Measurements from ENCODE around the gene HSPA8.
A peak's percentile ranks its signal among the peaks of the same experiment; 100 is the strongest.
"Not testable (repeated sequence)": the region's sequence is repeated elsewhere in the genome, so short reads cannot be mapped to it uniquely, and the experiment has no call there.

The HSPA8 gene

DNA sequence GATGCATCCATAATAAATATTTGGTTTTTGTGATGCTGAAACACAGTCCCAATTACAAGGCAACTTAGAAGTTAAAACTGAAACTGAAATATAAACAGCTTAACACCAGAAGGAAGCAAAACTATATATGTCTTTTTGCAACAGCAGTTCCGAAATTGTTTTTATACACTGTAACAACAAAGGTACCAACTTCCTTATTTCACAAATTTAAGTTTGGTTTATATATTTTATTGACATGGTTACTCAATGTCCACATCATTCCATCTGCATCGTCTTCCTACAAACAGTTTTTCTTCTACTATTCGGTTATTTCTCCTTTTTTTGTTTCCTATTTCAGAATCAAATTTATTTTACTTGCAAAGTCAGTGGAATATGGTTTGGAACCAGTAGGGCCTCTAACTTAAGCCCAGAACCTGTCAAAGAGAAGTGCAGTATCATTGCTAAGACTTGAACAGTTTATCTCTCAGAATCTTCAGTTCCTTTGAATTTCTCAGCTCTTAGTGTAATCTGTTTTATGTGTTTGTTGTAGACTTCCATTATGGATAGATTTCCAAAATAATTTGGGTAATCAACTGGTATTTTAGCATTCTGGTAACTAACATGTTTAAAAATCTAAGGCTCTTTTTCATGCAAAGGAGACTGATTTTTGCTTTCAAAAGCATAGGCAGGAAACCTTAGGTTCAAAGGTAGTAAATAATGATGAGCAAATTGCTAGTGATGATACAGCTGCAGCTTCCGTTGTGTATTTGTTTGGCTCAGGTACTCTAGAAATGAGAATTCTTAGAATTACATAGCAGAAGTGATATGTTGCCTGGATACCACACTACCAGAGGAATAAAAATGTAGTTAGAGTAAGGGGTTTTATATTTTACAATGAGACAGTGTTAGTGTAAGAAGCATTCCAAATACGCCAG is 8.2 kb upstream of the HSPA8 start:
- no peak for DNase-seq

DNA sequence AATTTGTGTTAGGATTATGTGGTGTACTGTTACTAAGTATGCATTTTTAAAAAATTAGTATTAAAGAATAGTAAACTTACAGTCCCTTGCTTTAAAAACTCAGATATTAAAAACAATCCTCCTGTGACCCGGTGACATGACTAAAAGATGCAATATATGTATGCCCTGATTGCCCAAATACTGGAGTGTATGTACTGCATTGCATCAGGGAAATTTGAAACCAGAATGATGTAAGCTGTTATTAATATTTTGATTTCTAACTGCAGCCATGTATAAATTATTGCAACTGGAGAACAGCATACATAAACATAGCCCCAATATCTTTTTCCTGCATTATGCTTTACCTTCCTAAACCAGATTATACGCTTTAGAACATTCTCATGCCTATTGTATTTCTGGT is 3.7 kb upstream of the HSPA8 start:
- peak; percentile 24 for DNase-seq

DNA sequence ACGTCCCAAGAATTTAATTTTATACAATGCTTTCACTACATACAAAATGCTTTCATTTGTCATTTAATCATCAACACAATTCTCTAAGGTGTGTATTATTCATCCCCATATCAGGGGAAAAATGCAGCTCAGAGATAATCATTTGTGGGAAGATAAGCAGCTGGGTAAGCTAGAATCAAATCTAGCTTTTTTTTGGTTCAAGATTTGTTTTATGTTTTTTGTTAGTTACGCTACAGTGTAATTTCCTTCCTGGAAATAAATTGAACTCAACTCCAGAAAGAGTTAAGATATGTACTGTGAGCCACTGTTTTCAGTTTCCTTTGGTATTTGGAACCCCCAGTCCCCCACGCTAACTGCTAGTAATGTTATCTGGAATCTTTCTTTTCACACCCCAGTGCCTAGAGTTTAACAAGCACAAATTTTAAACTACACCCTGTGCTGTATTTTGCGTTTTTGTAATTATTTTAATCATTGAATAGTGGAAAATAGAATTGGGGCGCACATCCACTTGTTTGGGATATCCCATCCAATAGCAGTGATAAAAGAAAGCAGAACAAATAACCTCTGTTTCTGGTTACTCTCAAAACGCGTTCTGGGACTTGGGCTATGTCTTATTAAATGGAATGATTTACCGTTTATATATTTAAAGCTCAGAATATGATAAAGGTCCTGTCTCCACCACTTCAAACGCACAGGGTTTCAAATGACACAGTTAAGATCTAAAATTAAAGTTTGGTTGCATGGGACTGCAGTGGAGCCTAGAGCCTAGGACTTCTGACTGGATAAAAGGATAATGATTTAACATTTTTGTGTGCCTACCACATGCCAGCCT is 2.1 kb upstream of the HSPA8 start:
- no peak for DNase-seq

DNA sequence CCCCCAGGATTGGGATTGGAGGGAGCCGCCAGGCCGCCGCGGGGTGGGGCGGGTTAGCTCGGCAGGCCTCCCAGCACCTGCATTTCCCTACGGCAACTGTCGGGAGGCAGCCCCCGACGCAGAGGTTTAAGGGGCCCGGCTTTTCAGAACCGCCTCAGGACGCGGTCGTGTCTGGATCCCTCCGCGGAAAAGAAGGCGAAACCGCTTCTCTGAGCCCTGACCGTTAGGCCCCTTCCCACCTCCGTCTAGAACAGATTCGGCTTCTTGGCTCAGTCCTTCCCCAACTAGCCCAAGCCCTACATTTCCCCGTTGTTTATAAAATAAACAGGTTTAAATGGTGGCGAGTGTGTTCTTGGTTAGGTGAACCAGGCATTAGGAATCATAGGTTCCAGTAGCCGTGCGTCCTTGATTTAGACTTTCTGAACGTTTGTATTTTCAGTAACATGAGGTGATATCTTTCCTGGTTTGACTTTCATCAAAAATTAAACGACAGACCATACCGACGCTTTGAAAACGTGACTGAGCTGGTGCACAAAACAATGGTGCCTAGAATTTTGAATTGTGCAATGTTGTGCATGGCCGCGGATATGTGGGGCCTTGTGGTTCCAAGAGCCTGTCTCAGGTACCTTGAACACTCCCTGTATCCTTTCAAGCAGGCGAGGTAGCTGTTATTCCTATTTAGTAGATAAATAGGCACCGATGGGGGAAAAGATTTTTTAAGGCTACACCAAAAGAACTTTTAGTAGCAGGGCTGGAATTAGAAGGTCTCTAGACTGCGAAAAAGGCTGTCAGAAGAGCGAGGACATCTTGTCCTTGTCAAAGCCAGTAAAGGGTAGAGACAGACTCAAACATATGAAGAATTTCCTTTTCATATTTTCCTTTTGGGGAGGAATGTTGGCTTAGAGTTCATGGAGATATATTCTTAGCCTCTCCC is 1.2 kb upstream of the HSPA8 start:
- DNase-seq, result peak; percentile 87

DNA sequence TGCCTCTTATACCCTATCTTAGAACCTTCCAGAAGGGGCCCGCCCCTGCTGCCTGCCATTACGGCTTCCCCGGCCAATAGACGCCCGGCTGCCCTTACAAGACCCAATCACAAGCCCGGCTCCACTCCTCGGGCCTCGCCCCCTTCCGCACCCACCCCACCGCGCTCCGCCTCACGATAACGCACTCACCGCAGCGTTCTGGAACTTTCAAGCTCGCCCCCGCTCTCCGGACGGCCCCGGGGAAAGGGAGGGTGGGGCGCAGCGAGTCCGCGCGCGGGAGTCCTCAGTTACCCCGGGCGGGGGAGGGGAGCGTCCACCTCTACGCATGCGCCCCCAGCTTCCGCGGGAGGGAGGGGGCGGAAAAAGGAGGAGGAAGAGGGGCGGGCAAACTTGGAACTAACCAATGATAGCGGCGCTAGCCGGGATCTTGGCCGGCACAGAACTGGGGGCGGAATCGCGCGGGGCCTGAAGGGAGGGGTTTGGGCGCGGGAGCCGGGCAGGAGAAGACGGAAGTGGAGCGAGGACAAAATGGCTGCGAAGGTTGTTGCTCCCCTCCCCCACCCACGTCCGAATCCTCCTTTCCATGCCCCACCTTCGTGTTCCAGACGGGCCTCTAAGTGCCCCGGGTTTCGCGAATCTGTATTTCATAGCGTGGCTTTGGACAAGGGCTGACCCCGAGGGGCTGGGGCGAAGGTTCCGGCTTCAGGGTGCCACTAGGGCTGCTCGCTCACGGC is 389 bp upstream of the HSPA8 start:
- DNase-seq, result peak; percentile 100

DNA sequence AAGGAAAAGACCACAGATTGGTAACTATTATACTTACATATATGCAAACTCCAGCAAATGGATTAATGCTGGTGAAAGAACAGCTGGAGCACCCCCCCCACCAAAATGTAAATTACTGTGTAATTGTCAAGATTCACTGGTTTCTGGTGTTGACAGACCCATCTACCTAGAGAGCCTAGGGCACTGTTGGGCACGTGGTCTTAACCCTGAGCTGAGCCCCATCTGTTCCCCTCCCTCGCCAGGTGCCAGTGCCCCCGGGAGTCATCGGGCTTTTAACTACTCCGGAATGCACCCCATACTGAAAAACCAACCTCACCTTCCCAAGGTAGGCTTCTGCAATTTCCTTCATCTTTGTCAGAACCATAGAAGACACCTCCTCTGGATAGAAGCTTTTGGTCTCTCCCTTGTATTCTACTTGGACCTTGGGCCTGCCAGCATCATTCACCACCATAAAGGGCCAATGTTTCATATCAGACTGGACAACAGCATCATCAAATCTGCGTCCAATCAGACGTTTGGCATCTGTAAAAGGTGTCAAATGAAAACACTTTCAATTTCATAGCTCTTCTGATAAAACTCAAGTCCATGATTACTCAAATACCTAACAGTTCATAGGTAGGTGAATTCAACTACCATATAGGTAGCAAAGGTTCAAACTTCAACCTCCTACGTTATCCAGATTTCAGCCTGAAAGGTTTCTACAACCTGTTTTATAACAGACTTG is 1.5 kb downstream of the HSPA8 start:
- peak; percentile 89 for DNase-seq

DNA sequence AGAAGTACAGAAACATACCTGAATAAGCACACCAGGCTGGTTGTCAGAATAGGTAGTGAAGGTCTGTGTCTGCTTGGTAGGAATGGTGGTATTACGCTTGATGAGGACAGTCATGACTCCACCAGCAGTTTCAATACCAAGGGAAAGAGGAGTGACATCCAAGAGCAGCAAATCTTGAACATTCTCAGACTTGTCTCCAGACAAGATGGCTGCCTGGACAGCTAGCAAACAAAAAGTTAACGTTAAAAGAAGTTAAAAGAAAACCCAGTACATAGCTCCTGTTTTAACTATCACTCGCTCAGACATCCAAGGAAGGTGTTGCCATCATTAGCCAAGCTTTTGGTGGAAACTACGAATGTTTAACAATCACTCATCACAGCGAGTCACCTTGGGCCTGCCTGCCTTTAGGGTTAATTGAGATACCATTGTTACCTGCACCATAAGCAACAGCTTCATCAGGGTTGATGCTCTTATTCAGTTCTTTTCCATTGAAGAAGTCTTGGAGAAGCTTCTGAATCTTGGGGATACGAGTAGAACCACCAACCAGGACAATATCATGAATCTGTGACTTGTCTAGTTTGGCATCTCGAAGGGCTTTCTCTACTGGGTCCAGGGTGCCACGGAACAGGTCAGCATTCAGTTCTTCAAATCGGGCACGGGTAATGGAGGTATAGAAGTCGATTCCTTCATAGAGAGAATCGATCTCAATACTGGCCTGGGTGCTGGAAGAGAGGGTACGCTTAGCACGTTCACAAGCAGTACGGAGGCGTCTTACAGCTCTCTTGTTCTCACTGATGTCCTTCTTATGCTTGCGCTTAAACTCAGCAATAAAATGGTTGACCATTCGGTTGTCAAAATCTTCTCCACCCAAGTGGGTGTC is 2.7 kb downstream of the HSPA8 start:
- DNase-seq, result not testable (repeated sequence)

DNA sequence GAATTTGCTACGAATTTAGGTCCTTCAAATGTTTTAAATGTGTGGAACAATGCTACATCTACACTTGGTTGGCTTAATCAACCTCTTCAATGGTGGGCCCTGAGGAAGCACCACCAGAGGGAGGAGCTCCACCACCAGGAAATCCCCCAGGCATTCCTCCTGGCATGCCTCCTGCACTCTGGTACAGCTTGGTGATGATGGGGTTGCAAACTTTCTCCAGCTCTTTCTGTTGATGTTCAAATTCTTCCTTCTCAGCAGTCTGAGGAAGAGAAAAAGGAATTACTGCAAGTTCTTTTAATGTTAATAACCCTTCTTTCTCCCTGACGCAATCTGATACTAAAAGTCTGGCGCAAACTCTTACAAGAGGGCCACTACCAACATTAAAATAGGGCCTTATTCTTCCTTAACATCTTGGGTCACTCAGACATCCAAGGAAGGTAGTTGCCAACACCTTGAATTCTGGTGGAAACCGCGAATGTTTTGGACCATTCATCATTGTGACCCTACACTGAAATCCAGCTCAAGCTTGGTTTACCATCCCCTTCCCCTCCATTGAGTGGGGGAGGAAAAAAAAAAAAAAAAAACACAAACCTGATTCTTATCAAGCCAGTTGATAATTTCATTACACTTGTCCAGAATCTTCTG is 4.2 kb downstream of the HSPA8 start:
- DNase-seq, result no peak

DNA sequence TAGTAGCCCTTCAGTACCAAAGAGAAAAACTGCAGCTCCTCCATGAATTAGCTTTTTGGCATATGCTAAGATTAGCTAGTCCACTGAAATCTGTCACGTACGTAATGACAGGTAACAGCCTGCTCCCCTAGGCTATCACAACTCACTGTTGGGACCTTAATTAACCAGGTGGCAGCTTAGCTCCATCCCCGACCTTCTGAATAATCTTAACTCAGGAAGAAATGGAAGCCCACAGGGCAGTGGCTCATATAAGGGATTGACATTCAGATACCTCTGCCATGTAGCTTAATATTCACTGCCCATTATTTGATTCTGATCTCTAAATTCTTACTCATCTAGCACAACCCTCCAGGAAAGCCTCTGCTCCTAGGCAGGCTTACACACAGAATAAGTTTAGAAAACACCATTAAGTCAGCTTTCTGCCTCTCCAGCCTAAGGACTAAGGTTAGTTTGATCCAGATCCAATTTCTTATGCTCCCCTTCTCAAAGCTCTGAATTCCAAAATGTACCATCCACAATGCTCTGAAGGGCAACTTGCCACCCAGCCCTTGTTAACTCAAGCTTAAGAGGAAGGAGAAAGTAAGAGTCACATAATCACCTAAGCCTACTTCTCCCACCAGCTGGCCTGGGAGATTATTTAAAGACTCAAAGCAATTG is 5.0 kb downstream of the HSPA8 start:
- peak; percentile 47 for DNase-seq

DNA sequence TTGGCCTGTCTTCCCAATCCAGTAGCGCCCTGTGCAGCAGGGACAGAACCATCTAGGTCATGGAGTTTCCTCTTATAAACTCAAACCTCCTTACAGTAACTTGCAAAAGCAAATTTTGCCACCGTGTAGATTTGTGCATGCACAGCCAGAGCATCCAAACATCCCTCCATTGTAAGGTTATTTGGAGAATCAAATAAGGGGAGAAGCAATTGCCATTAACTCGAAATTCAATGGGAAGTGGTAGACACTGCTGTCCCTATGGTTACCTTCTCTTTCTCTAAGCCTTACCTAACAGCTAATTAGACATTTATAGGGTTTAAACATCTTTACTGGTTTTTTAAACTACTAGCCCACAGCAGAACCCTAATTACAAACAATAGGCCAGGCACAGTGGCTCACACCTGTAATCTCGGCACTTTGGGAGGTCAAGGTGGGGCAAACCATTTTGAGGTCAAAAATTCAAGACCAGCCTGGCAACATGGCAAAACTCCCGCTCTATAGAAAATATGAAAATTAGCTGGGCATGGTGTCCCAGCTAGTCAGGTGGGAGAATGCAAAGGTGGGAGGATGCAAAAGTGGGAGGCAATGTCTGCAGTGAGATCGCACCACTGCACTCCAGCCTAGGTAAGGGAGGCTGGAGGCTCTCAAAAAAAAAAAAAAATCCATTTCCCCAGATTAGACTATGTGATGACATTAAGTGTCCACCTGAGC is 6.6 kb downstream of the HSPA8 start:
- peak; percentile 52 for DNase-seq

DNA sequence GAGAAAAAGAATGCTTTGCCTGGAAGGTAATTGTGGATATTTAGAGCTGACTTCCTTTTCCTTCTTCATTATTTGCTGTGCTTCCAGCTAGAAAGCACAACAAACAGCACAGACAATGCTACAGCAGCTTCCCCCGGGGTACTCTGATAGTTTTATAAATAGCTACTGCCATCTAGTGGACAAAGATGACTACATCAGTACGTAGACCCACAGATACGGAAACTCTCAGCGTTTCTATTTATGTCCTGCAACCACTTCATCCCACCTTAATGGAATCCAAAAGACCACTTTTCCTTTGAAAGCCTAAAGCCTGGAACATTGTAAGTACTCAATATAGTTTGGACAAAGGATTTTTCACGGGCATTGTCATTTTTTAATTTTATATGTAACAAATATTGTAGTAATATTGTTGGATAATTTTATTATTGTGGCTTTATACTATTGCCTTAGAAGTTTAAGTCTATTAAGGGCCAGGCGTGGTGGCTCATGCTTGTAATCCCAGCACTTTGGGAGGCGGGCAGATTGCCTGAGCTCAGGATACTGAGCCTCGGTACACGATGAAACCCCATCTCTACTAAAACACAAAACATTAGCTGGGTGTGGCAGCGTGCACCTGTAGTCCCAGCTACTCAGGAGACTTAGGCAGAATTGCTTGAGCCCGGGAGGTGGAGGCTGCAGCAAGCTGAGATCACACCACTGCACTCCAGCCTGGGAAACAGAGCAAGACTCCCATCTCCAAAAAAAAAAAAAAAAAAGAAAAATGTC is 7.5 kb downstream of the HSPA8 start:
- DNase-seq, result peak; percentile 88

DNA sequence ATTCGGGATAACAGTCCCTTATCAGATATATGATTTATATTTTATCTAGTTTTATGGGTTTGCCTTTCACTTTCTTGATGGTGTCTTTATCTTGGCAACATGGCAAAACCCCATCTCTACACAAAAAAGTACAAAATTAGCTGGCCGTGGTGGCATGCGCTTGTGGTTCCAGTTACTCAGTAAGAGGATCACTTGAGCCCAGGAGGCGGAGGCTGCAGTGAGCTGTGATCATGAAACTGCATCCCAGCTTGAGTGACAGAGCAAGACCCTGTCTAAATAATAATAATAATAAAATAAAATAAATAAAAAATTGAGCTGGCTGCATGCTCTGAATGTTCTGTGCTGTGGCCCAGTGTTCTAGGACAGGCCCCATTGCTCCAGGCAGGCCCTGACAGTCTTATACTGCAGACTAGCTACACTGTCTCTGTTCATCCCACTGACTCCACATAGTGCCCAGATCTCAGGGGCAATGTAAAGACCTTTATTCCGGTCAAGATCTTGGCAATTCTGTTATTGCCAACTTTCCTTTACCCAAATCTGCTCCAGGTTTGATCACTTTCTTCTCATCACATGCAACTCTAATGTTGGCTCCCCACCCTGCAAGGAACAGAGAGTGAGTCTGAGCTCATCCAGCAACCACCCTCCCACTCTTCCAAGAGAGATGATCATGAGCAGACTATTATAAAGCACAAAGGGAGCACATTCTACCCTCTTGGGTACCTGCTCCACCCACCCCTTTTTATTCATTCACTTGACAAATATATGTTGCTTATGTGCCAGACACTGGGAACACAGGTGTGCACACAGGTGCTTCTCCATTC is 8.8 kb downstream of the HSPA8 start:
- DNase-seq, result peak; percentile 33

DNA sequence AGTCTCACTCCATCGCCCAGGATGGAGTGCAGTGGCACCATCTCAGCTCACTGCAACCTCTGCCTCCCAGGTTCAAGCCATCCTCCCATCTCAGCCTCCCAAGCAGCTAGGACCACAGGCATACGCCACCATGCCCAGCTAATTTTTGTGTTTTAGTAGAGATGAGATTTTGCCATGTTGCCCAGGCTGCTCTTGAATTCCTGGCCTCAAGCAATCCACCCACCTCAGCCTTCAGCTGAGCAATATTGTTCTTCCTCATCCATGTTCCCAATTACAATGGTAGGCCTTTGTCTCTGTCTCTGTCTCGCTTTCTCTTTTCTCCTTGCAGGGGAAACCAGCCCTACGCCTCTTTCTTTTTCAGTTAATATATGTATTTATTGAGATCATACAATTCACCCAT is 10.3 kb downstream of the HSPA8 start:
- DNase-seq, result no peak

DNA sequence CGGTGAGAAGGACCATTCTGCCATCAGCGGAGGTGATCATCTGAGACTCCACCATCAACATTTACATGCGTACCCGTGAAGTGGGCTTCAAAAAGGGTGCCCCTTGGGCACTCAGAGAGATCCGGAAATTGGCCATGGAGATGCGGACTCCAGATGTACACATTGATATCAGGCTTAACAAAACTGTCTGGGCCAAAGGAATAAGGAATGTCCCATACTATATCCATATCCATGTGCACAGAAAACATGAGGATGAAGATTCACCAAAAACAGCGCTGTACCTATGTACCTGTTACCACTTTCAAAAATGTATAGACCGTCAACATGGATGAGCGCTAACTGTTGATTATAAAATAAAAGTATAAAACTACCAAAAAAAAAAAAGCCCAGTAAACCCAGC is 10.8 kb downstream of the HSPA8 start:
- DNase-seq, result no peak

DNA sequence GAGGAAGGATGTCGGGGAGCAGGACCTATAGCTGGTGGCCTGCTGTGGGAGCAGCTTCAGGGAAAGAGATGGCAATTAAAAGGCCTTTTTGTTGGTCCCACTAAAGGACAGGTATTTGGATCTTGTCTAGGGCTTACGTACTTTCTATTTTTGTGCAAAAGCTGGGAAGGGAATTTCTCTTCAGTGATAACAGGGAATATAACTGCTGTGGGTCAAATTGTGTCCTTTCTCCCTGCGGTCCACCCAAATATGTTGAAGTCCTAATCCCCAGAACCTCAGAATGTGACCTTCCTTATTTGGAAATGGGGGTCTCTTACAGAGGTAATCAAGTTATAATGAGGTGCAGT is 14.0 kb downstream of the HSPA8 start:
- DNase-seq, result no peak

DNA sequence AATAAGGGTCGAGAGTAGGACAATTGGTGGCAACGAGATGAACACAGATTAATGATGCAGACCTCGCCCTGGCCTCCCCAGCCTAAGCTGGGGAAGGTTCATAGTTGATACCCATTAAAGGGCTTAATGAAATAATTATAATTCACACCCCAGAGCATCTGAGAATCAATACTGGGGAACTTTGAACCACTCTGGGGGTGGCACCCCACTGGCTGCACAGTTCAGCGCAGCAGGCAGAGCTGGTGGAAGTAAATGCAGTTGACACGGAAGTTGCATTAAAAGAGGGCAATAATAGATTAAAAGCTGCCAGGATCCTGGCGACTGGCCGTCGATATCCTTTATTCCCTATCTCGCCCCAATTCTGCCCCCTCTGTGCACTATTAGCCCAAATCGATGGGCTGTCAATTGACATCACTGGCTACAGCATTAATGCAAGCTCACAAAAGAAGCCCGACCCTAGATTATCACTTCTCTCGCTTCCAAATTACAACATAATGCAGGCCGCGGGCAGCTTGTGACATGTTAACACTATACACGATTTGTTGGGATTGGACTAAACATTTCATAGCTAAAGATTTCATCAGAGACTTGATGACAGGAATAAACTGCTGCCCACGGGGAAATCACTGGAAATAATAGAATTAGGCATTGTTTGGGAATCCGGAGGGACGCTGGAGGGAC is 14.5 kb downstream of the HSPA8 start:
- no peak for DNase-seq
